ENCODE results near the gene ENDOU.

DNA sequence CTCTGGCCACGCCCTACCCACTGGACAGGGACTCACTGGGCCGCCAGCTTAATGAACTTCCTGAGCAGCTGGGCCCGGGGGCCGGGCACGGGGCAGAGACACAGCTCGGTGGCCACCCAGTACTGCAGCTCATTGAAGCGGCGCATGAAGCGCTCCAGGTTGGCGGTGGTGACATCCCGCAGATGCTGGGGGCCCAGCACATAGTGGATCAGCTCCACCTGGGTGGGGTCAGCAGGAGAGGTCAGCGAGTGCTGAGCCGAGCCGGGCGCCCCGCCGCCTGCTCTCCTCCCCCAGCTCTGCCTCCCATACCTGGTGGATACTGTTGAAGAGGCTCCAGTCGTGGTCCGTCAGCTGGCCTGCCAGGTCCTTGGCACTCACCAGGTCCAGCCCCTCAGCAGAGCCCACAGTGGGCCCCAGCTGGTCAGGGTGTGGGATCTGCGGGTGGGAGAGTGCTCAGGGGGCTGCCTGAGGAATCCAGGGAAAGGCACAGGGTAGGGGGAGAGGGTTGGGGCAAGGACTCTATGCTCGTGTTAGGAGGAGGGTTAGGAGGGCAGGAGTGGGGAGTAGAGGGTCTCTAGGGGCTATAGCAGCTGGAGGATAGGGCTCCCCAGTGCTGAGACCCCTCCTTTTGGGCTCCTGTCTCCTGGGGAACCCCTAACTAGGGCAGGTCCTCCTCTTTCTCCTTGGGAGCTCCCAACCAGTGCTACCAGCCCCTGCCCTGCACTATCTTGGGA lies 15.5 kb upstream of the ENDOU start:
- TF ChIP-seq, protein P1, sequence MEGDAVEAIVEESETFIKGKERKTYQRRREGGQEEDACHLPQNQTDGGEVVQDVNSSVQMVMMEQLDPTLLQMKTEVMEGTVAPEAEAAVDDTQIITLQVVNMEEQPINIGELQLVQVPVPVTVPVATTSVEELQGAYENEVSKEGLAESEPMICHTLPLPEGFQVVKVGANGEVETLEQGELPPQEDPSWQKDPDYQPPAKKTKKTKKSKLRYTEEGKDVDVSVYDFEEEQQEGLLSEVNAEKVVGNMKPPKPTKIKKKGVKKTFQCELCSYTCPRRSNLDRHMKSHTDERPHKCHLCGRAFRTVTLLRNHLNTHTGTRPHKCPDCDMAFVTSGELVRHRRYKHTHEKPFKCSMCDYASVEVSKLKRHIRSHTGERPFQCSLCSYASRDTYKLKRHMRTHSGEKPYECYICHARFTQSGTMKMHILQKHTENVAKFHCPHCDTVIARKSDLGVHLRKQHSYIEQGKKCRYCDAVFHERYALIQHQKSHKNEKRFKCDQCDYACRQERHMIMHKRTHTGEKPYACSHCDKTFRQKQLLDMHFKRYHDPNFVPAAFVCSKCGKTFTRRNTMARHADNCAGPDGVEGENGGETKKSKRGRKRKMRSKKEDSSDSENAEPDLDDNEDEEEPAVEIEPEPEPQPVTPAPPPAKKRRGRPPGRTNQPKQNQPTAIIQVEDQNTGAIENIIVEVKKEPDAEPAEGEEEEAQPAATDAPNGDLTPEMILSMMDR (IDR thresholded peaks at IDR 0.05): no peak
- TF ChIP-seq POLR2A (IDR thresholded peaks at IDR 0.05) (no peak), POLR2AphosphoS5 (IDR thresholded peaks at IDR 0.05; ENCODE audit: insufficient read depth in 1 of 2, low read depth in 1 of 2) (no peak)

Data from vagina (tissue), 2 donors.